SK-N-SH treated with all-trans-retinoic acid at 6 μM for 48 hours (cell line): ENCODE data around the gene SFTPA2.
"Not testable (repeated sequence)": the region's sequence is repeated elsewhere in the genome, so short reads cannot be mapped to it uniquely, and the experiment has no call there.

Experiments used
- ATAC-seq: fragments of 200-7000 bp; cut with Tn5 transposase; 3 replicates; pipeline ENCODE4 v1.9.1; 2020; ENCODE audit warnings: mild to moderate bottlenecking, moderate library complexity
- ARNTL ChIP-seq: fragments of 450-650 bp; formaldehyde crosslinking; IDR thresholded peaks from 2 replicates; pipeline ENCODE4 v1.5.0; 2020; ENCODE audit warnings: low read depth, mild to moderate bottlenecking, moderate library complexity, borderline replicate concordance
- BACH2 ChIP-seq: fragments of 250-450 bp; sonication (Bioruptor Pico); IDR thresholded peaks from 2 replicates; pipeline ENCODE4 v1.9.0; 2021; ENCODE audit warnings: mild to moderate bottlenecking, borderline replicate concordance
- POU6F1 ChIP-seq: fragments of 250-450 bp; sonication (Bioruptor Pico); IDR thresholded peaks from 2 replicates; pipeline ENCODE4 v1.8.0; 2021; ENCODE audit warnings: low read depth, mild to moderate bottlenecking, moderate library complexity, borderline replicate concordance
- PPARA ChIP-seq: fragments of 250-450 bp; sonication (Bioruptor Pico); IDR thresholded peaks from 2 replicates; pipeline ENCODE4 v1.5.0; 2020; ENCODE audit warnings: mild to moderate bottlenecking, borderline replicate concordance
- TCF4 ChIP-seq: fragments of 250-450 bp; sonication (Bioruptor Pico); IDR thresholded peaks from 2 replicates; pipeline ENCODE4 v1.8.0; 2021; ENCODE audit warnings: mild to moderate bottlenecking, moderate library complexity, borderline replicate concordance
- TOX ChIP-seq: fragments of 250-450 bp; sonication (Bioruptor Pico); IDR thresholded peaks from 2 replicates; pipeline ENCODE4 v1.8.0; 2021; ENCODE audit warnings: mild to moderate bottlenecking, moderate library complexity, borderline replicate concordance
- ZC3H10 ChIP-seq: fragments of 250-450 bp; sonication (Bioruptor Pico); IDR thresholded peaks from 2 replicates; pipeline ENCODE4 v1.5.1; 2021; ENCODE audit warnings: mild to moderate bottlenecking, moderate library complexity
- ZFP3 ChIP-seq: fragments of 250-450 bp; sonication (Bioruptor Pico); IDR thresholded peaks from 2 replicates; pipeline ENCODE4 v1.5.0; 2020; ENCODE audit warnings: mild to moderate bottlenecking, moderate library complexity
- ZNF565 ChIP-seq: fragments of 450-650 bp; formaldehyde crosslinking; conservative IDR thresholded peaks from 2 replicates; pipeline ENCODE4 v1.5.0; 2020; ENCODE audit warnings: low read depth, mild to moderate bottlenecking, moderate library complexity
- ZNF70 ChIP-seq: fragments of 450-650 bp; formaldehyde crosslinking; IDR thresholded peaks from 2 replicates; pipeline ENCODE4 v1.5.0; 2020; ENCODE audit warnings: mild to moderate bottlenecking, moderate library complexity
- ZNF8 ChIP-seq: fragments of 450-650 bp; formaldehyde crosslinking; IDR thresholded peaks from 2 replicates; pipeline ENCODE4 v1.5.0; 2020; ENCODE audit warnings: mild to moderate bottlenecking, moderate library complexity

The SFTPA2 gene

GRCh38 chr10:79544926-79545659, 15.1 kb downstream of the SFTPA2 start:
- ATAC-seq = not testable (repeated sequence)

DNA sequence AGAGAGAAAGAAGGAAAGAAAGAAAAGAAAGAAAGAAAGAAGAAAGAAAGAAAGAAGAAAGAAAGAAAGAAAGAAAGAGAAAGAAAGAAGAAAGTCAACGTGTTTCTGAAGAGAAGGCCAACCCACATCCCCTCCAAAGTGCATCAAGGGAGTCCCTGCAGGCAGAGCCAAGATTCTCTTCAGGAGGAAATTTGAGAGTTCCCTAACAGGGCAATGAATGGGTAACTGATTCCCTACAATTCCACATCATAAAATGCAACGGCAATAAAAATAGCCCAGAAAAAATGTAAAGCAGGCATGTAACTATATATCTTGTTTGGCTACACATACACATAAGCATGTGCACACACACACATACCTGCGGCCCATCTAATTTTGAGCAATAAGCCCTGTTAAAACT, 15.8 kb downstream of the SFTPA2 start:
- ATAC-seq = not testable (repeated sequence)

- no peak for ATAC-seq
- TF ChIP-seq PPARA (no peak), ZNF8 (CRISPR knock-in tag) (no peak), TOX (CRISPR knock-in tag) (no peak), POU6F1 (CRISPR knock-in tag) (no peak), BACH2 (CRISPR knock-in tag) (no peak), TCF4 (no peak), ZFP3 (no peak), ZNF565 (no peak), ZC3H10 (no peak), ARNTL (CRISPR knock-in tag) (no peak), ZNF70 (CRISPR knock-in tag) (no peak)
Measured at GRCh38 chr10:79542626-79543025, 17.6 kb downstream of the SFTPA2 start.

- not testable (repeated sequence) for ATAC-seq
Measured at GRCh38 chr10:79540930-79541329, 19.3 kb downstream of the SFTPA2 start.

GRCh38 chr10:79538311-79538710, 21.9 kb downstream of the SFTPA2 start:
- ATAC-seq = not testable (repeated sequence)

DNA sequence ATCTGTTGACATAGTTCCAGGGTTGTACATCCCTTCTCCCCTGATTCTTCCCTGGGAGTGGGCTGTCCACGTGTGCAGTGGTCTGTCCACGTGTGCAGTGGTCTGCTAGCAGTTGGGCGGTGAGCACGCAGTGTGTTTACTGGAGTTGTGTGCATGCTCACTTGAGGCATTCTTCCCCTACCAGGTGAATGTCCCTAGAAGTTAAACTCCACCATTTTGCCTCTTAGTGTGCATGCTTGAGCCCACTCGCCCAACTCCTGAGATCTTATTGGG, 26.4 kb downstream of the SFTPA2 start:
- not testable (repeated sequence) for ATAC-seq

GRCh38 chr10:79533142-79533902, 26.9 kb downstream of the SFTPA2 start:
- not testable (repeated sequence) for ATAC-seq

DNA sequence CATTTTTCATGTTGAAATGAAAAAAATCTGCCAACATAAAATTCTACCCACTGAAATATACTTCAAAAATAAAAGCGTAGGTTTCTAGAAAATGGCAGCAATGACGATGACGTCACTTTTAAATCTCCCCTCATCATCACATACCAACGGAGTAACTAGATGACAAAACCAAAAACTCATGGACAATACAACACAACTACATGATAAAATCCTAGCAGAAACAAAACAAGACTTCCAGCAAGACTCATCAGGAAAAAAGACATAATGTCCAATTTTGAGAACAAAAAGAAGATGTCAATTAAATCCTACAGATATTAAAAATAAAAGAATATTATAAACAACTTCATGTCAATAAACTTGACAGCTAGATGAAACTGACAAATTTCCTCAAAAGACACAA, 31.9 kb downstream of the SFTPA2 start:
- ATAC-seq = not testable (repeated sequence)

GRCh38 chr10:79525049-79525710, 35.0 kb downstream of the SFTPA2 start:
- ATAC-seq = not testable (repeated sequence)

GRCh38 chr10:79523157-79523853, 36.9 kb downstream of the SFTPA2 start:
- not testable (repeated sequence) for ATAC-seq

DNA sequence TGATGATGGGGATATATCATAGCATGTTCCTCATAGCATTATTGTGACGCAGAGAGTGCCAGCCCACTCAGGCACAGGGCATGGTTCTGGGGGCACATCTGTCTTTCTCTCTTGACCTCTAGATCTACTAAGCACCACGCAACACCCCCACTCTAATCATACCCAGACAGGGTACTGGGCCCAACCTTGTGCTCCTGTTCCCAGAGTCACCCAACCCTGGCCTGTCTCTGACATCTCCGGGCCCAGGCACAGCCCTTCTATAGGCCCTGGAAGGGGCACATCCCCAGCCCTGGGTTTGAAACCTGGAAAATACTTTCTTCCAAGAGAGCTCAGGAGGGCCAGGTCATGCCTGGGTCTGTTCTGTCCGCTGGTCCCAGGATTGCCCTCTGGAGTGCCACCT, 37.7 kb downstream of the SFTPA2 start:
- ATAC-seq = not testable (repeated sequence)

GRCh38 chr10:79521751-79522150, 38.5 kb downstream of the SFTPA2 start:
- not testable (repeated sequence) for ATAC-seq

DNA sequence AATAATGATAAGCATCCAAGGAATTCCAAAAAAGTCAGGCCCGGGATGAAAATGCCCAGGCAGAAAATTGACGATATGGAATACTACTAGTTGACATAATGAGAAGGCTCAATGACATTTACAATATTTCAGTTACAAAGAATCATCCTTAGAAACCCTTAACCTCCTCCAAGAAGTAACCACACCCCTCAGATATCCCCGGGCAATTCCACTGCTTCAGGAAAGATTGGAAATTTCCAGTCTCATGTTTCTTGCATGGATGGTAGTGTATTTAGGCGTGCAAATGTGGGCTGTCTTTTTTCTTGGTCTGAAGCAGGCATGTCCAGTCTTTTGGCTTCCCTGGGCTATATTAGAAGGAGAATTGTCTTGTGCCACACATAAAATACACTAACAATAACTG, 42.6 kb downstream of the SFTPA2 start:
- not testable (repeated sequence) for ATAC-seq

GRCh38 chr10:79516532-79517205, 43.5 kb downstream of the SFTPA2 start:
- ATAC-seq = not testable (repeated sequence)

GRCh38 chr10:79511891-79512583, 48.2 kb downstream of the SFTPA2 start, which contains the start of gene EIF5AL1:
Gene EIF5AL1 (plus strand): TSS chr10:79512533. CDS start chr10:79512650, 117 bp downstream.
- ATAC-seq = peak; percentile 27; the same call in 1 of the 3 replicates

GRCh38 chr10:79509934-79510508, 50.2 kb downstream of the SFTPA2 start:
- ATAC-seq = peak; percentile 37; the same call in 2 of the 3 replicates
